Gastroesophageal sphincter (tissue), 4 donors: Measurements from ENCODE around the gene PAPOLB. TPM values are rescaled to one million over a fixed set of nuclear protein-coding genes. Genes with fewer than 3 reads are reported as not detected.
A peak's percentile ranks its signal among the peaks of the same experiment; 100 is the strongest.

Experiments used
- ATAC-seq: fragments of 150-250 bp; one replicate; pipeline ENCODE4 v1.9.1; 2016; ENCODE audit warnings: mild to moderate bottlenecking, moderate library complexity
- H3K27ac ChIP-seq, 4 donors: fragments of 200-600 bp; sonication (generic) in 3 of 4; 1 replicate in 3 of 4; 2 replicates in 1 of 4; pipeline ENCODE4 v1.5.1; 2016 to 2019
- H3K27me3 ChIP-seq: fragments of 200-600 bp; sonication (generic); one replicate; pipeline ENCODE4 v1.5.1; 2019
- H3K36me3 ChIP-seq, 2 donors: fragments of 200-600 bp; sonication (generic); one replicate each; pipeline ENCODE4 v1.5.1; 2019; ENCODE audit warnings: control low read depth in 1 of 2
- H3K4me1 ChIP-seq, 3 donors: fragments of 200-600 bp; sonication (generic); 1 replicate in 2 of 3; 2 replicates in 1 of 3; pipeline ENCODE4 v1.5.1; 2016 to 2019; ENCODE audit warnings: control low read depth in 2 of 3
- H3K4me3 ChIP-seq, 2 donors: fragments of 200-600 bp; sonication (generic); one replicate each; pipeline ENCODE4 v1.5.1; 2019; ENCODE audit warnings: mild to moderate bottlenecking in 1 of 2, moderate library complexity in 1 of 2
- H3K9me3 ChIP-seq, 3 donors: fragments of 200-600 bp; sonication (generic); one replicate each; pipeline ENCODE4 v1.5.1; 2017 to 2019; ENCODE audit warnings: control low read depth in 2 of 3
- EP300 ChIP-seq: sonication (generic); formaldehyde crosslinking; IDR thresholded peaks from one replicate; pipeline ENCODE4 v1.6.1; 2017; ENCODE audit warnings: antibody characterized with exemption, mild to moderate bottlenecking
- POLR2A ChIP-seq, 2 donors: fragments of 450-650 bp; IDR thresholded peaks; one replicate each; pipeline ENCODE4 v1.6.1; 2017; ENCODE audit warnings: antibody characterized with exemption in 2 of 2, mild to moderate bottlenecking in 2 of 2, moderate library complexity in 1 of 2
- POLR2AphosphoS5 ChIP-seq: sonication (generic); formaldehyde crosslinking; IDR thresholded peaks from one replicate; pipeline ENCODE4 v1.6.1; 2017; ENCODE audit warnings: antibody characterized with exemption
- WGBS, 2 donors: methylation state at CpG; one replicate each; pipeline ENCODE4 v1.1.5; 2018; ENCODE audit warnings: low coverage in 1 of 2; 5-methylcytosine and 5-hydroxymethylcytosine counted together
- total RNA-seq, 4 donors: library from RNA; depleted of rRNA; stranded (reverse); fragments of >200 nt; gene quantifications; one replicate each; pipeline ENCODE4 v1.1.0, GENCODE V29; 2016
- TF ChIP-seq, protein P1 (sequence below), 4 experiments: fragments of 200-600 bp in 2 of 4; fragments of 450-650 bp in 2 of 4; sonication (generic) in 1 of 4; IDR thresholded peaks; one replicate each; pipeline ENCODE4 v1.5.1; 2017 to 2019; ENCODE audit warnings: antibody characterized with exemption in 4 of 4, mild to moderate bottlenecking in 2 of 4, moderate library complexity in 2 of 4

The PAPOLB gene
- total RNA-seq, 4 donors from 2014 or later = 0.13 to 0.31 (median 0.19) TPM; not detected in 1

DNA sequence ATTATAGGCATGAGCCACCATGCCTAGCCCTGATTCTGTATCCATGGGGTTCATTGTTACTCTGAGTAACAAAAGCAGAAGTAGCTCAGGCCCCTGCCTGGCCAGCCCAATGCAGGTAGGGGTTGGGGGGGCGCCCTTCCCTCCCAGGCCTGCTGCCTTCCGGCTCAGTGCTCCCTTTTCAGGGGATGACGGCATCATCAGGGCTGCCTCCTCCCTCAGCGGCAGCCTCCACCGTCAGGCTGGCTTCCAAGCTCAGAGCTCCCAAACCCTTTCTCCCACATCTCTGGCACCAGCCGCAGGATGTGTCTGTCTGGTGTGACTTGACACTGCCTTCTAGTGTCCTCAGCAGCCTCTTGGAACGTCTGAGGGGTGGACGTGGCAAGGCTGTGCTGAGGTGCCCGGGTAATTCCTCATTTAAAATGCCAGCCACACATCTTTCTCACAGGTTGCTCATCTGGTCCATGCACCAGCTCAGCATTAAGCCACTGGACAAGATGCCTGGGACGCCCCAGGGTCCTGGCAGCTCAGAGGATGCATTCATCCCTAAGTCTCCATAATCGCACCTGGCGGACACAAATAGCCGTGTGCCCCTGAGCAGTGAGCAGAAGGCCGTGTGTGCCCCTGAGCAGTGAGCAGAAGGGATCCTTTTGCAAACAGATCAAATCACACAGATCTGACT is 38.2 kb downstream of the PAPOLB start:
- Histone ChIP-seq H3K36me3 (peaks cover 0 to 4% of the 10 kb centered on the region in 2 donors), H3K4me3 (no peak overlapping the region), H3K27me3 (peaks cover 10% of the 10 kb centered on the region), H3K27ac (no peak overlapping the region), H3K4me1 (peaks cover 0 to 13% (median 6%) of the 10 kb centered on the region in 3 donors), H3K9me3 (no peaks in the 10 kb centered on the region)
- no peak for ATAC-seq
- WGBS, 2 donors = no CpG with 5 or more reads among the region's 14 CpGs
- TF ChIP-seq, protein P1, sequence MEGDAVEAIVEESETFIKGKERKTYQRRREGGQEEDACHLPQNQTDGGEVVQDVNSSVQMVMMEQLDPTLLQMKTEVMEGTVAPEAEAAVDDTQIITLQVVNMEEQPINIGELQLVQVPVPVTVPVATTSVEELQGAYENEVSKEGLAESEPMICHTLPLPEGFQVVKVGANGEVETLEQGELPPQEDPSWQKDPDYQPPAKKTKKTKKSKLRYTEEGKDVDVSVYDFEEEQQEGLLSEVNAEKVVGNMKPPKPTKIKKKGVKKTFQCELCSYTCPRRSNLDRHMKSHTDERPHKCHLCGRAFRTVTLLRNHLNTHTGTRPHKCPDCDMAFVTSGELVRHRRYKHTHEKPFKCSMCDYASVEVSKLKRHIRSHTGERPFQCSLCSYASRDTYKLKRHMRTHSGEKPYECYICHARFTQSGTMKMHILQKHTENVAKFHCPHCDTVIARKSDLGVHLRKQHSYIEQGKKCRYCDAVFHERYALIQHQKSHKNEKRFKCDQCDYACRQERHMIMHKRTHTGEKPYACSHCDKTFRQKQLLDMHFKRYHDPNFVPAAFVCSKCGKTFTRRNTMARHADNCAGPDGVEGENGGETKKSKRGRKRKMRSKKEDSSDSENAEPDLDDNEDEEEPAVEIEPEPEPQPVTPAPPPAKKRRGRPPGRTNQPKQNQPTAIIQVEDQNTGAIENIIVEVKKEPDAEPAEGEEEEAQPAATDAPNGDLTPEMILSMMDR (IDR thresholded peaks at IDR 0.05) = no peak
- no peak for TF ChIP-seq POLR2AphosphoS5
- TF ChIP-seq POLR2A (IDR thresholded peaks at IDR 0.05) = no peak
- no peak for TF ChIP-seq EP300

DNA sequence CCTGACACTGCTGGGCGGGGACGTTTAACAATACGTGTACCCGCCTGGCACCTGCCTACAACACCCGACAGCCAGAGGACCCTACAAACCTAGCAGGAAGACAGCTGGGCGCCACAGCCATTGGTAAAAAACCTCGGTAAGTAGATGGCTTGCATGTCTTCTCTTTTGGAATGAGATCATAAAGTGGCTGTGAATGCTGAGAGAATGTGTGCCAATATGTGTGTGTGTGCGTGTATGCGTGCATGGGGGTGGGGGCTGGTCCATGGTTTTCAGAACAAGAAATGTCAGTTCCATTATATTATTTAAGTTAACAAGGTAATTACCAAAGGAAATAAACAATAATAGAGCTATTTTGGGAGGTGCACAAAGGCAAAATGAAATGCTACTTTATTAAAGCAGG is 39.2 kb downstream of the PAPOLB start:
- Histone ChIP-seq H3K36me3 (peaks cover 0 to 4% of the 10 kb centered on the region in 2 donors), H3K27me3 (peaks cover 19% of the 10 kb centered on the region), H3K4me3 (no peak overlapping the region), H3K9me3 (no peaks in the 10 kb centered on the region), H3K4me1 (peaks cover 0 to 13% (median 6%) of the 10 kb centered on the region in 3 donors), H3K27ac (no peak overlapping the region)
- TF ChIP-seq, protein P1 (IDR thresholded peaks at IDR 0.05) = no peak
- TF ChIP-seq EP300 = no peak
- TF ChIP-seq POLR2A (IDR thresholded peaks at IDR 0.05) = no peak
- no peak for TF ChIP-seq POLR2AphosphoS5
- WGBS, 2 donors = 83 to 94% methylated on average over 2 to 4 of the region's 9 CpGs
- no peak for ATAC-seq

DNA sequence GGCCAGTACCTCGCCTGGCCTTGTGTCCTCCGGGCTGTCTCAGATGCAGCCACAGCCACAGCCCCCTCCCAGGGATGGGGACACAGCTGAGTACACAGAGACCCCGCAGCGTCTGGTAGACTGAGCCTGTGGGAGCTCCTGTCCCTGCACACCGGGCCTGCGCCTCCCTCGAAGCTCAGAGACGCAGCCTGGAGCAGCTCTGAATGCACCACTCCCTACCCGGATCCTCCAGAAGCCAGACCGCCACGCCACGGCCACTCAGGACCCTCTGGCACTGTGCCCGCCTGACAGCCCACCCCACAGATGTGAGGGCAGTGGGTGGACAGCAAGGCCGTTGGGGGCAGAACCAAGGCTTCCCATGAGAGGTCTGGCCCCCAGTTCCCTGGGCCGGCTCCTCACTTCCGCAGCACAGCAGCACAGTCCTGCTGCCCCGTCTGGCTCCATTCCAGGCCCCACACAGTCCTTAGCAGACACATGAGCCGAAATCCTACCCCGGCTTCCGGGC is 40.8 kb downstream of the PAPOLB start:
- Histone ChIP-seq H3K27ac (peak overlapping the region in 2 of 4 donors; percentile 4 to 38), H3K36me3 (peaks cover 0 to 17% of the 10 kb centered on the region in 2 donors), H3K4me3 (no peak overlapping the region), H3K27me3 (peaks cover 20% of the 10 kb centered on the region), H3K9me3 (no peaks in the 10 kb centered on the region), H3K4me1 (peaks cover 0 to 13% (median 6%) of the 10 kb centered on the region in 3 donors)
- ATAC-seq = peak; percentile 5
- 88% methylated on average over 3 to 7 of the region's 20 CpGs for WGBS, 2 donors
- TF ChIP-seq EP300 = no peak
- TF ChIP-seq, protein P1 (IDR thresholded peaks at IDR 0.05) = no peak
- no peak for TF ChIP-seq POLR2AphosphoS5
- no peak for TF ChIP-seq POLR2A (IDR thresholded peaks at IDR 0.05)

DNA sequence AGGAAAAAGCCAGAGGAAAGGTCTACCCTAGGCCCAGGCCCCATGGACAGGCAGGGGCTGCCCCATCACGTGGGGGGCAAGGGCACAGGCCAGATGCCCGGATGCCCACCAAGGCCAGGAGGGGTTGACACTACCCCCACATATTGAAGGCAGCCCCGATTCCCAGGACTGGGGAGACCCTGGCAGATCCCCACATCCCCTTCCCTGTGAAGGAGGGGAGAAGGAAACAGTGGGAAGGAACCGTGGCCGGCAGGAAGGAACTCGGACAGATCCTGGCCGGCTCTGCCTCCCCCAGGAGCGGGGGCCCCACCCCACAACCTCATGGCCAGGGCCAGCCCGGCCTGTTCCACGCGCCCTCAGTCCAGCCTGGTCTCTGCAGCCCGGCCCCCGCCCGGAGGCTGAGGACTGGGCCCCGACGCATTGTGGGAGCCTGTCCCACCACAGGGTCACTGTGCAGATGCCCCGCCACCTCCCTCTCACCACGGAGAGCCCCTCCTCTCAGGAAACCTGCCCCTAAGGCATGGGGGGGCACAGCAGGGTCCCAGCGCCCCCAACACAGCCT is 41.3 kb downstream of the PAPOLB start:
- Histone ChIP-seq H3K4me1 (peaks cover 0 to 13% (median 6%) of the 10 kb centered on the region in 3 donors), H3K9me3 (no peaks in the 10 kb centered on the region), H3K36me3 (peaks cover 0 to 22% of the 10 kb centered on the region in 2 donors), H3K4me3 (no peak overlapping the region), H3K27me3 (peaks cover 21% of the 10 kb centered on the region), H3K27ac (peak overlapping the region in 2 of 4 donors; percentile 4 to 38)
- 58% methylated on average over 4 of the region's 19 CpGs; no CpG with 5 or more reads in 1 of the 2 donors for WGBS, 2 donors
- TF ChIP-seq POLR2A (IDR thresholded peaks at IDR 0.05) (no peak), POLR2AphosphoS5 (no peak), EP300 (no peak)
- TF ChIP-seq, protein P1 (IDR thresholded peaks at IDR 0.05) = no peak
- ATAC-seq = peak; percentile 10
